Activated gamma-delta T cell treated with anti-CD3 and anti-CD28 coated beads, Interleukin-2, amount 50 U/mL, for 16 hours (primary cell): ENCODE data around the gene PAPOLB.

Experiments
- DNase-seq: peaks from one replicate; pipeline ENCODE4 v3.0.0-alpha.2; 2020; ENCODE audit warnings: low read depth

Gene PAPOLB

DNA sequence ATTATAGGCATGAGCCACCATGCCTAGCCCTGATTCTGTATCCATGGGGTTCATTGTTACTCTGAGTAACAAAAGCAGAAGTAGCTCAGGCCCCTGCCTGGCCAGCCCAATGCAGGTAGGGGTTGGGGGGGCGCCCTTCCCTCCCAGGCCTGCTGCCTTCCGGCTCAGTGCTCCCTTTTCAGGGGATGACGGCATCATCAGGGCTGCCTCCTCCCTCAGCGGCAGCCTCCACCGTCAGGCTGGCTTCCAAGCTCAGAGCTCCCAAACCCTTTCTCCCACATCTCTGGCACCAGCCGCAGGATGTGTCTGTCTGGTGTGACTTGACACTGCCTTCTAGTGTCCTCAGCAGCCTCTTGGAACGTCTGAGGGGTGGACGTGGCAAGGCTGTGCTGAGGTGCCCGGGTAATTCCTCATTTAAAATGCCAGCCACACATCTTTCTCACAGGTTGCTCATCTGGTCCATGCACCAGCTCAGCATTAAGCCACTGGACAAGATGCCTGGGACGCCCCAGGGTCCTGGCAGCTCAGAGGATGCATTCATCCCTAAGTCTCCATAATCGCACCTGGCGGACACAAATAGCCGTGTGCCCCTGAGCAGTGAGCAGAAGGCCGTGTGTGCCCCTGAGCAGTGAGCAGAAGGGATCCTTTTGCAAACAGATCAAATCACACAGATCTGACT is 38.2 kb downstream of the PAPOLB start:
- no peak for DNase-seq

DNA sequence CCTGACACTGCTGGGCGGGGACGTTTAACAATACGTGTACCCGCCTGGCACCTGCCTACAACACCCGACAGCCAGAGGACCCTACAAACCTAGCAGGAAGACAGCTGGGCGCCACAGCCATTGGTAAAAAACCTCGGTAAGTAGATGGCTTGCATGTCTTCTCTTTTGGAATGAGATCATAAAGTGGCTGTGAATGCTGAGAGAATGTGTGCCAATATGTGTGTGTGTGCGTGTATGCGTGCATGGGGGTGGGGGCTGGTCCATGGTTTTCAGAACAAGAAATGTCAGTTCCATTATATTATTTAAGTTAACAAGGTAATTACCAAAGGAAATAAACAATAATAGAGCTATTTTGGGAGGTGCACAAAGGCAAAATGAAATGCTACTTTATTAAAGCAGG is 39.2 kb downstream of the PAPOLB start:
- DNase-seq: no peak

DNA sequence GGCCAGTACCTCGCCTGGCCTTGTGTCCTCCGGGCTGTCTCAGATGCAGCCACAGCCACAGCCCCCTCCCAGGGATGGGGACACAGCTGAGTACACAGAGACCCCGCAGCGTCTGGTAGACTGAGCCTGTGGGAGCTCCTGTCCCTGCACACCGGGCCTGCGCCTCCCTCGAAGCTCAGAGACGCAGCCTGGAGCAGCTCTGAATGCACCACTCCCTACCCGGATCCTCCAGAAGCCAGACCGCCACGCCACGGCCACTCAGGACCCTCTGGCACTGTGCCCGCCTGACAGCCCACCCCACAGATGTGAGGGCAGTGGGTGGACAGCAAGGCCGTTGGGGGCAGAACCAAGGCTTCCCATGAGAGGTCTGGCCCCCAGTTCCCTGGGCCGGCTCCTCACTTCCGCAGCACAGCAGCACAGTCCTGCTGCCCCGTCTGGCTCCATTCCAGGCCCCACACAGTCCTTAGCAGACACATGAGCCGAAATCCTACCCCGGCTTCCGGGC is 40.8 kb downstream of the PAPOLB start:
- no peak for DNase-seq

DNA sequence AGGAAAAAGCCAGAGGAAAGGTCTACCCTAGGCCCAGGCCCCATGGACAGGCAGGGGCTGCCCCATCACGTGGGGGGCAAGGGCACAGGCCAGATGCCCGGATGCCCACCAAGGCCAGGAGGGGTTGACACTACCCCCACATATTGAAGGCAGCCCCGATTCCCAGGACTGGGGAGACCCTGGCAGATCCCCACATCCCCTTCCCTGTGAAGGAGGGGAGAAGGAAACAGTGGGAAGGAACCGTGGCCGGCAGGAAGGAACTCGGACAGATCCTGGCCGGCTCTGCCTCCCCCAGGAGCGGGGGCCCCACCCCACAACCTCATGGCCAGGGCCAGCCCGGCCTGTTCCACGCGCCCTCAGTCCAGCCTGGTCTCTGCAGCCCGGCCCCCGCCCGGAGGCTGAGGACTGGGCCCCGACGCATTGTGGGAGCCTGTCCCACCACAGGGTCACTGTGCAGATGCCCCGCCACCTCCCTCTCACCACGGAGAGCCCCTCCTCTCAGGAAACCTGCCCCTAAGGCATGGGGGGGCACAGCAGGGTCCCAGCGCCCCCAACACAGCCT is 41.3 kb downstream of the PAPOLB start:
- no peak for DNase-seq

DNA sequence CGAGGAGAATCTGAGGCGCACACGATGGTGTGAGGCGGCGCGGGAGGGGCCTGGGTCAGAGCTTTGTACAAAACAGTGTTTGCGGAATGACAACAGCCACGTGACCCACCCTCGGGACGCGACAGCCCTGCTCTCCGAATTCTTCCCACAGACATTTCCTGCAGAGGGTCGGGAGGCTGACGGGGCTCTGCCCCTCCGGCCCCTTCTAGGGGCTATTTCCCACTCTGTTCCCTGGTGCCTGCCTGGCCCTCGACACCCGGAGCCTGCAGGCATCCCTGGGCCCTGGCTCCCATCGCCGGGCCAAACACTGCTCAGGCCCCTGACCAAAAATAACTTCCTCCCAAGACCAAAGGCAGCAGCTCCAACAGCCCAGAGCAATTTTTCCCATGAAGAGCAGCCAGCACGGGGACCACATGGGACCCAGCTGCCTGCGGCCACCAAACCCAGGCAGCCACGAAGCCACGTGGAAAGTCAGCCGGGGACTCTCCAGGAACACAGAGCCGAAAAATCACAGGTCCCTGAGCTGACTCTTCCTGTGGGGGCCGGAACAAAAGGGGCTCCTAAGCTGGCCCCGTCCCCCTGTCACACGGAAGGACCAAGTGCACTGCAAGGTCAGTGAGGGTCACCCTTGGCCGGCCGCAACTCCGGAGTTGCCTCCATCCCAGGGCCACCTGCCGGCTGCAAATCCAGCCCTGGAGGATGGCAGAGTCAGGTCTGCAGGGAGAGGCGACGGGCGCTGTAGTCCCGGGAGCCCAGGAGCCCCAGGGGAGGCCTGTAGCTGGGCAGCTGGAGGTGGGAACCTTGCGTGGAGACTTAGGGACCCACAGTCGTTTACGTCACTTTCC is 42.0 kb downstream of the PAPOLB start:
- no peak for DNase-seq

DNA sequence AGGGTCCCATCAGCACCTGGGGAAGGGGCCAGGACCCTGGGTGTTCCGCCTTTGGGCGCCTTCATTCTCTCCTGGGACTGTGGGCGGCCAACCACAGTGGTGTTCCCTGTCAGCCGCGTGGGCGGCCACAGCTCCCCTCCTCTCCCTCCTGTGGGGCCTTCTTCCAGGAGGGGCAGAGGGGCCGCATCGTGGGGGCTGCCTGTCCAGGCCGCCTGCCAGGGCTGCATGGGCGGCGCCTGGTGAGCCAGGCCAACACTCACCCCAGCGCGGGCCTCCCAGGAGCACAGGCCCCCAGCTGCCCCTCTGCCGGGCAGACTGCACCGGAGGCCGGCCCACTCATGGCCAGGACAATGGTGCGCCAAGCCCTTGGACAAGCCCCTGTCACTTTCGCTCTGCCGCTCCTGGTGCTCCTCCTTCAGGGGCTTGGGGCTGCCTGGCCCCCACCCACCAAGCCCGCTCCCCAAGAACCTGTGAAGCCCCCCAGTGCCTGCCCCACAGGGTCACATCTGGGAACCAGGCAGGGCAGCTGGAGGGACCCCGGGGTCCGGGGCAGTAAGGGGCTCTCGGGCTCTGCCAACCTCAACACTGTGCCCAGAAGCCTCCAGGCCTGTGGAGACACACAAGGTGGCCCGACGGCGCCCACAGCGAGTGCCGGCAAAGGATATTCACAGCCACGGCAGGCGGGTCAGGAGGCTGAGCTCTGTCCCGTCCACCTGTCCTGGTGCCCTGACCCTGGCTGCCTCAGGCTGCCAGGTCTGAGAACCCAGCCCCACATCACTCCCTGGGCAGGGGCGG is 43.6 kb downstream of the PAPOLB start:
- no peak for DNase-seq

DNA sequence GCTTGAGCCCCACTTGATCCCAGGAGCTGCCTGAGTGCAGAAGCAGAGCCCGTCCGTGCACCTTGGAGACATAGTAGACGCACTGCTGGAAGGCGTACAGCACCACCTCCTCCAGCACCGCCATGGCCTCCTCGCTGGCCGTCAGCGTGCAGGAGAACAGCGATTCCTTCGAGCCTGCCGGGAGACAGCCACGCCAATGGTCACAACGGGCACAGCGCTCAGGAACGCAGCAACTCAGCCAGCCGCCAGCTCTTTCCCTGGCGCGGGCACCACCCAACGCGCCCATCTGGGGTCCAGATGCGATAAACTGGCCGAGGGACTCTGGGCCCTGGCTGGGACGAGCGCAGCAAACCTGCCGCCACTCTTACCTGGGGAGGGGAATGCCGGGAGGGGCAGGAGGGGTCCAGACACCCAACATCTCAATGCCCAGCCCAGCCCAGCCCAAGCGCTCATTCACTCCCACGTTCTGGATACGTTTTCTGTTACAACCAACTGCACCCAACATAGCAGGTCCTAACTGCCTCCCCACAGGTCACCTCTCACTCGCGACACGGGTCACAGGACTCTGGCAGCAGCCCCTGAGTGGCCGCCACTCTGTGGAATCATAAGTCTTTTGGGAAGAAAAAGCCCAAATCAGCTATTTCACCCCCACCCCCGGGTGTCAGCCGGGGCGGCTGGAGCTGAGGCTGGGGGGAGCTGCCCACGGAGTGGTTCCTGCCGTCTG is 44.5 kb downstream of the PAPOLB start:
- no peak for DNase-seq

DNA sequence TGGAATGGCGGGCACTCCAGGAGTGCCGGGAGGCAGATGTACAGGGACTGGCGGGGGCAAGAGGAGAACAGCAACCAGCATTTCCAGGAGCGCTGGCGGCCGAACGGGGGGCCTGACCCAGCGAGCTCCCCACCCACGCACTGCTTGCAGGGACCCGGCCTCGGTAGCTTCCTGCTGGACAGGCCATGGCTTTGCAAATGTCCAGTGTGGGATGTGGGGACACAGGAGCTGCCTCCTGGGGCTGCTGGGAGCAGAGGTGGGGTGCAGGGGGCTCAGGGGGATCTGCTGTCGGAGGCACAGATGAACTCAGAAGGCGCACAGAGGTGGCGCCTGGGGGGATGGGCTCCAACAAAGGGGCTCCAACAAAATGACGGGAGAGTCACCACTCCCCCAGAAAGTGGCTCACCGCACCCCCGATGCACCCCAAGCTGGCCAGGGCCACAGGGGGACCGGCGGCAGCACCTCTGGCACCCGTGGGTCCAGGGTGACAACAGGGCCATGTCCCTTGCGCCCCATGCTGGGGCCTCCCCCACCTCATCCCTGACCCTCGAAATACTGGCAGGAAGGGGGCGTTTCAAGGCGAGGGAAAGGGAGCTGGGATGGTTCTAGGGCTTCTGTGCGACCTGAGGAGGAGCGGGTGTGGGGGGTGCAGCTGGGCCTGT is 45.3 kb downstream of the PAPOLB start:
- DNase-seq: no peak

DNA sequence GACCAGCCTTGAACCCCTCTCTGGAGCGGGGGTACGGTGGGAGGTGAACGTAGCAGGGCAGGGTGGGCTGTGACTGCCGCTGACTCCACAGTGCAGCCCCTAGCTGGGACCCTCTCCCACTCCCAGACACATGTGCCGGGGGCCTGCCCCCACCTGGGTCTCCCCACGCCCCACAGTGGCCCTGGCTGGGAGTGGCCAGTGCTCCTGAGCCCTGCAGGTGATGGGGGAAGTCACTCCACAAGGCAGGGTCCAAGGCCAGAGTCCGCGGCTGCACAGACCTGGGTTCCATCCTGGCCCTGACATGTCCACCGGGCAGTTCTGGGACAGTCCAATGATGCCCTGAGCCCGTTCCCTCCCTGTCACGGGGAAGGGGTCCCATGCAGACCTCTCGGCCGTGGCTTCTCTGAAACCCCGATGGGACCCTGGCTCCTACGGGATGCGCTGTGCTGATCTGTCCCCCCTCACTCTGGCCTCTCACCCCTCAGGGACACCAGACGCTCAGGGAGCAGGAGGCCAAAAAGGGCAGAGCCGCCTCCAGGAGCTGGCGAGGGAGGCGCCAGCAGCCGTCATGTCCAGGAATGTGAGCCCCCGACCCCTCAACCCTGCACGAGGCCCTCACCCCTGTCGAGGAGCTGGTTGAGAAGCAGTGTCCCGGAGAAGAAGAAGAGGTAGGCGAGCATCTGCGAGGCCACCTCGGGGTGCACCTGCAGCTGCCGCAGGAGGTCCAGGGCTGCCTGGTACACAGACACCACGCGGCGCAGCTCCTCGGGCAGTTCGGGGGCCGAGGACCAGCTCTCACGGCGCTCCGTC is 46.0 kb downstream of the PAPOLB start:
- DNase-seq: no peak

DNA sequence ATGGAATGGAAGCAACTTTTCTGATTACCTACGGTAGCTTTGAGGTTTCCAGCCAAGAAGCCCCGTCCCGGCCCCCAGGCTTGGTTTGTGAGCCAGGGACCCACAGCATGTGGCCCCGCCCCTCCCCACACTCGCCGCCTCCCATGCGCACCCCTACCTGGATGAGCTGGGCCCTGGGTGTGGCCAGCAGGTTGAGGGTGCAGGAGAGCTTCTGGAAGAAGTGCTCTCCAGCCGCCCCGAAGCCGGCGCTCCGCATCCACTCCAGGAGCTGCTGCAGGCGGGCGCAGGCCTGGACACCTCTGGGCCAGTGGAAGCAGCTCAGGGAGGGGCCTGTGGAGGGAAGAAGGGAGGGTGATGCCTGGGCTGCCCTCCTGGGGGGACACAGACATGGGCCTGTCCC is 46.7 kb downstream of the PAPOLB start:
- DNase-seq: no peak

DNA sequence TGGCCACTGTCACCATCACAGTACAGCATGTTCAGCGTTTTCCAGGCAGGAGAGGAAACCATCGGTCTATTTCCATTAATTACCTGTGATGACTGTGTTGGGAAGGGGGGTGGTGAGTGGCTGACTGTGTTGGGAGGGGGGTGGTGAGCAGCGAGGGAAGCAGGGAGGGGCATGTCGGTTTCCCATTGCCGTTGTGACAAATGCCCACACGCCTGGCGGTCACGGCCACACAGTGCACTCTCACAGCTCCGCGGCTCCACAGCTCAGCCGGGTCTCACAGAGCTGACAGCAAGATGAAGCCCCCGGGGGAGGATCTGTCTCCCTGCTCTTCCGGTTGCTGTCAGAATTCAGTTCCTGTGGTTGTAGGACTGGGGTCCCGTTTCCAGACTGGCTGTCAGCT is 47.4 kb downstream of the PAPOLB start:
- DNase-seq: no peak

DNA sequence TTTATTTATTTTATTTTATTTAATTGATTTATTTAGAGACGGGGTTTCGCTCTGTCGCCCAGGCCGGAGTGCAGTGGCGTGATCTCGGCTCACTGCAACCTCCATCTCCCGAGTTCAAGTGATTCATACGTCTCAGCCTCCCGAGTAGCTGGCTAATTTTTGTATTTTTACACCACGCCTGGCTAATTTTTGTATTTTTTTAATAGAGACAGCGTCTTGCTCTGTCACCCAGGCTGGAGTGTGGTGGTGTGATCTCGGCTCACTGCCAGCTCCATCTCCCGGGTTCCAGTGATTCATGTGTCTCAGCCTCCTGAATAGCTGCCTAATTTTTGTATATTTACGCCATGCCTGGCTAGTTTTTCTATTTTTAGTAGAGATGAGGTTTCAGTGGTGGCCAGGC is 52.2 kb downstream of the PAPOLB start:
- DNase-seq: no peak

DNA sequence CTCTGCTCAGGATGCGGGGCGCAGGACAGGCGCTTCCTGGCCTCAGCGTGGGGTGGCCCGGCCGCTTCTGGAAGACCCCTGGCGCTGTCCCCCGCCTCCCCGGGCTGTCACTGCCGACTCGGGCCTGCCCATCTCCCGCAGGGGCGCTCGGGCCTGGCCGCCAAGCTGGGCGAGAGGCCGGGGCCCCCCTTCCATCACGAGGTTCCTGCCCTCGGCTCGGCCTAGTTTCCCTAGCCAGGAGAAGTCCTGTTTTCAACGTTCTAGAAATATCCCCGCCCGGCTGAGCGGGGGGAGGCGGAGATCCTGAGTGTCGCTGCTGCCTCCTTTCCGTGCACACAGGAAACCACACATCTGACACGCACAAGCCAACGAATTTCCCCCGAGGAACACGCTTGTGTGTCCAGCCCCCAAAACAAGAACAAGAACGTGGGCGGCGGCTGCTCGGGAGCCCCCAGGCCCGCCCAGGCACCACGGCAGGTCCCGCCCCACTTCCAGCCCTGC is 52.7 kb downstream of the PAPOLB start:
- DNase-seq: peak; percentile 12

DNA sequence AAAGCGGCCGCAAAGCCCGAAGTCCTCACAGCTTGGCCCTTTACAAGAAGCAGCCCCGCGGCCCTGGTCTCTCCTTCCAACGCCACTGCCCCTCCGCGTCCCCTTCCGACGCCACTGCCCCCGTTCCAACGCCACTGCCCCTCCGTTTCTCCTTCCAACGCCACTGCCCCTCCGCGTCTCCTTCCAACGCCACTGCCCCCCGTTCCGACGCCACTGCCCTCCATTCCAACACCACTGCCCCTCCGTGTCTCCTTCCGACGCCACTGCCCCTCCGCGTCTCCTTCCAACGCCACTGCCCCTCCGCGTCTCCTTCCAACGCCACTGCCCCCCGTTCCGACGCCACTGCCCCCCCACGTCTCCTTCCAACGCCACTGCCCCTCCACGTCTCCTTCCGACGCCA is 53.3 kb downstream of the PAPOLB start:
- DNase-seq: no peak

DNA sequence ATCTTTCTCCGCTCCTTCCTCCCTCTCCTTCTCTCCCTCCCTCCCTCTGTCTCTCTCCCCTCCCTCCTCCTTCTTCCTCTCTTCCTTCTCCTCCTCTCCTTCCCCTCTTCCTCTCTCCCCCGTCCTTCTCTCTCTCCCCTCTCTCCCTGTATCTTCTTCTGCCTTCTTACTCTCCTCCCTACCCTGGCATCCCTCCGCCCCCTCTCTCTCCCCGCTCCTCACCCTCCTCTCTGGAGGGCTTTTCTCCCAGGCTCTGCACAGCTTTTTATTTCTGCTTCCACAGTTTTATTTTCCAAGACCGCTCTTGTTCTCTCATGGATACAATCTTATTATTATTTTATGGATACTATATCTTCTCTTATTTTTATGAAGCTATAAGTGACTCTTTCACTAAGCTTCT is 53.8 kb downstream of the PAPOLB start:
- DNase-seq: no peak
